VCaP (cell line): ENCODE data around the gene DNAAF5.
A peak's percentile ranks its signal among the peaks of the same experiment; 100 is the strongest.
"Not testable (repeated sequence)": the region's sequence is repeated elsewhere in the genome, so short reads cannot be mapped to it uniquely, and the experiment has no call there.

Experiments
- H3K27ac ChIP-seq: fragments of 450-650 bp; 2 replicates; pipeline ENCODE4 v1.5.1; 2017
- TF ChIP-seq, protein P1 (sequence below): fragments of 450-650 bp; conservative IDR thresholded peaks from 2 replicates; pipeline ENCODE4 v1.5.1; 2017; ENCODE audit warnings: mild to moderate bottlenecking, moderate library complexity

Gene DNAAF5

GRCh38 chr7:747186-747585 is 20.7 kb downstream of the DNAAF5 start:
- TF ChIP-seq, protein P1, sequence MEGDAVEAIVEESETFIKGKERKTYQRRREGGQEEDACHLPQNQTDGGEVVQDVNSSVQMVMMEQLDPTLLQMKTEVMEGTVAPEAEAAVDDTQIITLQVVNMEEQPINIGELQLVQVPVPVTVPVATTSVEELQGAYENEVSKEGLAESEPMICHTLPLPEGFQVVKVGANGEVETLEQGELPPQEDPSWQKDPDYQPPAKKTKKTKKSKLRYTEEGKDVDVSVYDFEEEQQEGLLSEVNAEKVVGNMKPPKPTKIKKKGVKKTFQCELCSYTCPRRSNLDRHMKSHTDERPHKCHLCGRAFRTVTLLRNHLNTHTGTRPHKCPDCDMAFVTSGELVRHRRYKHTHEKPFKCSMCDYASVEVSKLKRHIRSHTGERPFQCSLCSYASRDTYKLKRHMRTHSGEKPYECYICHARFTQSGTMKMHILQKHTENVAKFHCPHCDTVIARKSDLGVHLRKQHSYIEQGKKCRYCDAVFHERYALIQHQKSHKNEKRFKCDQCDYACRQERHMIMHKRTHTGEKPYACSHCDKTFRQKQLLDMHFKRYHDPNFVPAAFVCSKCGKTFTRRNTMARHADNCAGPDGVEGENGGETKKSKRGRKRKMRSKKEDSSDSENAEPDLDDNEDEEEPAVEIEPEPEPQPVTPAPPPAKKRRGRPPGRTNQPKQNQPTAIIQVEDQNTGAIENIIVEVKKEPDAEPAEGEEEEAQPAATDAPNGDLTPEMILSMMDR = no peak
- no peak overlapping the region for H3K27ac ChIP-seq

DNA sequence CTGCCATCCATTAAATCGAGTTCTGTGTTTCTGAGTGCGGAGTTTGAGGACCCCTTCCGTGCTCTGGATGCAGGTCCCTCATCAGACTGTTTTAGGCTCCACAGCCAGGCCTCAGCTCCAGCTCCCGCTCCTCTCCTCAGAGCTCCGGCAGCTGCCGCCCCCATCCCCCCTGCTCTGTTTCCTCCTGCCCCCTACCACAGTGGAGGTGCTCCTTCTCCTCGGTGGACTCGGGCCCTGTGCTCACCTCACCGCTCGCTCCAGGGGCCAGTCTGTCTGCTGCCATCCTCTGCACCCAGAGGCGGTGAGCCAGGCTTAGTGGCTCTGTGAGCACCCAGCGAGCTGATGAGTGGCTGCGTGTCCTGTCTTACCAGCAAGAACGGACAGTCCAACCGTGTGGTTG is 21.9 kb downstream of the DNAAF5 start:
- TF ChIP-seq, protein P1 = no peak
- peak overlapping the region; percentile 53 for H3K27ac ChIP-seq

- peak overlapping the region; percentile 53 for H3K27ac ChIP-seq
- TF ChIP-seq, protein P1 = no peak
These were observed 22.6 kb downstream of the DNAAF5 start for GRCh38 chr7:749140-749551.

GRCh38 chr7:750111-750905 is 23.8 kb downstream of the DNAAF5 start:
- TF ChIP-seq, protein P1 = no peak
- peak overlapping the region; percentile 53 for H3K27ac ChIP-seq

DNA sequence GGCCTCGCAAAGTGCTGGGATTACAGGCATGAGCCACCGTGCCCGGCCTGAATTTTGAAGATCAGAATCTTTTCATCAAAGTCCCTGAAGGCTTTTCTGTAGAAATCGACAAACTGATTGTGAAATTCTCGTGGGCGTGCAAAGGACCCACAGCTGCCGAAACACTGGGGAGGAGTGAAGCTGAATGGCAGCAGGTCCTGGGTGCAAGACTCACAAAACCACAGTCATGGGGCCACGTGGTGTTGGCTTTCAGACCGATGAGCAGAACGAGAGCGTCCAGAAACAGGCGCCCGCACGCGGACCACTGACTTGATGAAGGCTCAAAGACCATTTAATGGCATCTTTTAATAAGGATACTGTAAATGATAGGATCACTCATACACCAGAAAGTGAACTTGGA is 25.3 kb downstream of the DNAAF5 start:
- H3K27ac ChIP-seq = no peak overlapping the region
- TF ChIP-seq, protein P1 = no peak

- not testable (repeated sequence) for H3K27ac ChIP-seq
These were observed 25.8 kb downstream of the DNAAF5 start for GRCh38 chr7:752256-752655.

GRCh38 chr7:753190-753589 is 26.7 kb downstream of the DNAAF5 start:
- no peak overlapping the region for H3K27ac ChIP-seq
- TF ChIP-seq, protein P1 = no peak
